OCI-LY7 (cell line): ENCODE measurements around the gene CYP11A1.
"Not testable (repeated sequence)": the region's sequence is repeated elsewhere in the genome, so short reads cannot be mapped to it uniquely, and the experiment has no call there.

Experiments
- EZH2phosphoT487 ChIP-seq: fragments of 200-600 bp; sonication (generic); IDR thresholded peaks from 2 replicates; pipeline ENCODE4 v1.6.1; 2018; ENCODE audit warnings: low read depth, borderline replicate concordance, mild to moderate bottlenecking, mixed run types, antibody characterized with exemption, low read length, moderate library complexity, mixed read lengths
- TF ChIP-seq, protein P1 (sequence below): fragments of 200-600 bp; sonication (generic); conservative IDR thresholded peaks from 2 replicates; pipeline ENCODE4 v1.5.1; 2014; ENCODE audit warnings: mild to moderate bottlenecking, antibody characterized with exemption, low read length, moderate library complexity, mixed read lengths

DNA sequence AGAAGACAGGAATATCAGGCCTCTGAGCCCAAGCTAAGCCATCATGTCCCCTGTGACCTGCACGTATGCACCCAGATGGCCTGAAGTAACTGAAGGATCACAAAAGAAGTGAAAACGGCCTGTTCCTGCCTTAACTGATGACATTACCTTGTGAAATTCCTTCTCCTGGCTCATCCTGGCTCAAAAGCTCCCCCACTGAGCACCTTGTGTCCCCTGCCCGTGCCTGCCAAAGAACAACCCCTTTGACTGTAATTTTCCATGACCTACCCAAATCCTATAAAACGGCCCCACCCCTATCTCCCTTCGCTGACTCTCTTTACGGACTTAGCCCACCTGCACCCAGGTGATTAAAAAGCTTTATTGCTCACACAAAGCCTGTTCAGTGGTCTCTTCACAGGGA lies 8.1 kb downstream of the CYP11A1 start:
- TF ChIP-seq, protein P1, sequence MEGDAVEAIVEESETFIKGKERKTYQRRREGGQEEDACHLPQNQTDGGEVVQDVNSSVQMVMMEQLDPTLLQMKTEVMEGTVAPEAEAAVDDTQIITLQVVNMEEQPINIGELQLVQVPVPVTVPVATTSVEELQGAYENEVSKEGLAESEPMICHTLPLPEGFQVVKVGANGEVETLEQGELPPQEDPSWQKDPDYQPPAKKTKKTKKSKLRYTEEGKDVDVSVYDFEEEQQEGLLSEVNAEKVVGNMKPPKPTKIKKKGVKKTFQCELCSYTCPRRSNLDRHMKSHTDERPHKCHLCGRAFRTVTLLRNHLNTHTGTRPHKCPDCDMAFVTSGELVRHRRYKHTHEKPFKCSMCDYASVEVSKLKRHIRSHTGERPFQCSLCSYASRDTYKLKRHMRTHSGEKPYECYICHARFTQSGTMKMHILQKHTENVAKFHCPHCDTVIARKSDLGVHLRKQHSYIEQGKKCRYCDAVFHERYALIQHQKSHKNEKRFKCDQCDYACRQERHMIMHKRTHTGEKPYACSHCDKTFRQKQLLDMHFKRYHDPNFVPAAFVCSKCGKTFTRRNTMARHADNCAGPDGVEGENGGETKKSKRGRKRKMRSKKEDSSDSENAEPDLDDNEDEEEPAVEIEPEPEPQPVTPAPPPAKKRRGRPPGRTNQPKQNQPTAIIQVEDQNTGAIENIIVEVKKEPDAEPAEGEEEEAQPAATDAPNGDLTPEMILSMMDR, result not testable (repeated sequence)
- TF ChIP-seq EZH2phosphoT487, result not testable (repeated sequence)
